HCT116 (cell line): ENCODE results near the gene ZC3H6. TPM values are rescaled to one million over a fixed set of nuclear protein-coding genes. Genes with fewer than 3 reads are reported as not detected.

ENCODE experiments used
- ATAC-seq: fragments of 200-7000 bp; cut with Tn5 transposase; 2 replicates; pipeline ENCODE4 v1.9.1; 2020; ENCODE audit warnings: mild to moderate bottlenecking, moderate library complexity
- BruUV-seq: library from RNA; stranded (reverse); fragments of 400-500 nt; replicated peaks from 2 replicates; lab custom pipeline; 2021; lab: Mats Ljungman, UMichigan
- CTCF ChIA-PET: fragments of 300-600 bp; sonication (Branson Sonifier 250); formaldehyde crosslinking; loops from one replicate; lab custom pipeline; 2021; ENCODE audit warnings: antibody characterized with exemption; lab: Charles Lee
- POLR2A ChIA-PET: fragments of 300-600, 350-600 bp; sonication (Branson Sonifier 250); formaldehyde crosslinking; loops from one replicate; lab custom pipeline; 2021; ENCODE audit warnings: antibody characterized with exemption; lab: Charles Lee
- RAD21 ChIA-PET, 2 experiments: fragments of 300-600 bp; sonication (Branson Sonifier 250); formaldehyde crosslinking; loops; one replicate each; lab custom pipeline; 2023; ENCODE audit warnings: low total read pairs in 2 of 2; ENCODE audit not compliant: uncharacterized antibody in 2 of 2, unreplicated experiment in 2 of 2, low non-redundant PET in 1 of 2; lab: Charles Lee
- DNase-seq: peaks from one replicate; pipeline ENCODE4 v3.0.0-alpha.2; 2010; ENCODE audit warnings: low read depth, low spot score
- H2AFZ ChIP-seq: fragments of 200-600 bp; shearing (Covaris generic), sonication (generic); 2 replicates; pipeline ENCODE4 v1.6.1; 2017; ENCODE audit warnings: low read depth, mixed run types, mixed read lengths, antibody characterized with exemption, low read length; ENCODE audit not compliant: poor library complexity, severe bottlenecking
- H3K27ac ChIP-seq: 2 replicates; pipeline ENCODE4 v1.5.1; 2012; ENCODE audit warnings: low read depth, low read length
- H3K27me3 ChIP-seq: fragments of 200-600 bp; sonication (generic); 2 replicates; pipeline ENCODE4 v1.6.1; 2016; ENCODE audit warnings: mixed run types, low read length, mixed read lengths; ENCODE audit not compliant: insufficient read depth
- H3K36me3 ChIP-seq, 2 experiments: fragments of 200-500 bp in 1 of 2; fragments of 200-600 bp in 1 of 2; sonication (Bioruptor generic) in 1 of 2; sonication (generic) in 1 of 2; 2 replicates each; pipeline versions ENCODE4 v1.5.1 to v1.6.1; 2014 to 2016; ENCODE audit warnings: low read length in 2 of 2, inconsistent platforms in 1 of 2, mixed read lengths in 1 of 2, mixed run types in 1 of 2; ENCODE audit not compliant: insufficient read depth in 2 of 2, control insufficient read depth in 1 of 2
- H3K4me1 ChIP-seq, 2 experiments: fragments of 200-600 bp in 1 of 2; sonication (generic) in 1 of 2; 2 replicates each; pipeline versions ENCODE4 v1.5.1 to v1.6.1; 2012 to 2017; ENCODE audit warnings: low read length in 2 of 2, inconsistent platforms in 1 of 2, mild to moderate bottlenecking in 1 of 2, mixed read lengths in 1 of 2, mixed run types in 1 of 2, moderate library complexity in 1 of 2; ENCODE audit not compliant: insufficient read depth in 2 of 2, control insufficient read depth in 1 of 2
- H3K4me2 ChIP-seq: fragments of 200-600 bp; sonication (generic); 2 replicates; pipeline ENCODE4 v1.6.1; 2017; ENCODE audit warnings: mixed run types, low read length, mixed read lengths
- H3K4me3 ChIP-seq, 2 experiments: fragments of 200-600 bp in 1 of 2; sonication (generic) in 1 of 2; replicated peaks in 1 of 2; 2 replicates each; pipeline ENCODE4 v1.5.1; 2011 to 2016; ENCODE audit warnings: low read length in 2 of 2, control low read depth in 1 of 2, low read depth in 1 of 2, mild to moderate bottlenecking in 1 of 2, mixed read lengths in 1 of 2, mixed run types in 1 of 2
- H3K79me2 ChIP-seq: fragments of 200-600 bp; sonication (generic); 2 replicates; pipeline ENCODE4 v1.6.1; 2017; ENCODE audit warnings: mild to moderate bottlenecking, mixed run types, low read length, moderate library complexity, mixed read lengths; ENCODE audit not compliant: insufficient read depth
- H3K9ac ChIP-seq: fragments of 200-600 bp; sonication (generic); 2 replicates; pipeline ENCODE4 v1.6.1; 2016; ENCODE audit warnings: low read length, mixed read lengths
- H3K9me2 ChIP-seq: fragments of 200-600 bp; sonication (generic), shearing (Covaris generic); 2 replicates; pipeline ENCODE4 v1.6.1; 2017; ENCODE audit warnings: mixed run types, mild to moderate bottlenecking, moderate library complexity; ENCODE audit not compliant: insufficient read depth
- H3K9me3 ChIP-seq, 2 experiments: fragments of 200-500 bp in 1 of 2; fragments of 200-600 bp in 1 of 2; sonication (Bioruptor generic) in 1 of 2; sonication (generic) in 1 of 2; 2 replicates each; pipeline ENCODE4 v1.6.1; 2014 to 2017; ENCODE audit warnings: low read length in 2 of 2, mixed read lengths in 2 of 2, inconsistent platforms in 1 of 2, low read depth in 1 of 2, mild to moderate bottlenecking in 1 of 2, mixed run types in 1 of 2, moderate library complexity in 1 of 2; ENCODE audit not compliant: control insufficient read depth in 1 of 2, insufficient read depth in 1 of 2
- H4K20me1 ChIP-seq: fragments of 200-600 bp; sonication (generic), shearing (Covaris generic); 2 replicates; pipeline ENCODE4 v1.6.1; 2017; ENCODE audit warnings: mixed run types, mild to moderate bottlenecking, moderate library complexity; ENCODE audit not compliant: insufficient read depth
- CTCF ChIP-seq, 3 experiments: fragments of 200-600 bp in 1 of 3; sonication (generic) in 1 of 3; IDR thresholded peaks in 2 of 3; conservative IDR thresholded peaks in 1 of 3; 2 replicates each; pipeline ENCODE4 v1.5.1; 2012 to 2017; ENCODE audit warnings: low read depth in 2 of 3, low read length in 2 of 3, antibody characterized with exemption in 1 of 3, borderline replicate concordance in 1 of 3, control low read depth in 1 of 3, mild to moderate bottlenecking in 1 of 3, mixed read lengths in 1 of 3, mixed run types in 1 of 3, moderate library complexity in 1 of 3; ENCODE audit not compliant: insufficient read depth in 1 of 3
- EGR1 ChIP-seq: IDR thresholded peaks from 2 replicates; pipeline ENCODE4 v1.6.1; 2012; ENCODE audit warnings: low read depth
- ELF1 ChIP-seq: IDR thresholded peaks from 2 replicates; pipeline ENCODE4 v1.6.1; 2012; ENCODE audit warnings: low read depth, borderline replicate concordance
- POLR2A ChIP-seq: IDR thresholded peaks from 2 replicates; pipeline ENCODE4 v1.7.0; 2011; ENCODE audit warnings: borderline replicate concordance; ENCODE audit not compliant: insufficient read depth, insufficient read length; ENCODE audit errors: extremely low read depth
- RAD21 ChIP-seq: IDR thresholded peaks from 2 replicates; pipeline ENCODE4 v1.6.1; 2012; ENCODE audit warnings: low read depth, mild to moderate bottlenecking
- SP1 ChIP-seq: IDR thresholded peaks from 2 replicates; pipeline ENCODE4 v1.6.1; 2012; ENCODE audit warnings: low read depth
- TCF7L2 ChIP-seq: IDR thresholded peaks from 2 replicates; pipeline ENCODE4 v1.7.0; 2011; ENCODE audit warnings: borderline replicate concordance, inconsistent platforms; ENCODE audit not compliant: insufficient read depth, insufficient read length; ENCODE audit errors: extremely low read depth
- YY1 ChIP-seq: IDR thresholded peaks from 2 replicates; pipeline ENCODE4 v1.6.1; 2011; ENCODE audit warnings: low read length, low read depth, moderate library complexity, mild to moderate bottlenecking; ENCODE audit not compliant: insufficient replicate concordance; ENCODE audit errors: extremely low read depth
- intact Hi-C: fragments of 100-400 bp; cut with micrococcal nuclease; formaldehyde crosslinking; loops from 2 replicates; pipeline ENCODE4 v1.10.0; 2022
- total RNA-seq: library from RNA; stranded (reverse); gene quantifications from one replicate; pipeline ENCODE4 v1.2.1, GENCODE V29; 2021; ENCODE audit not compliant: unreplicated experiment

ZC3H6 gene
- total RNA-seq, 1 experiment from 2014 or later: 7.0 TPM

DNA sequence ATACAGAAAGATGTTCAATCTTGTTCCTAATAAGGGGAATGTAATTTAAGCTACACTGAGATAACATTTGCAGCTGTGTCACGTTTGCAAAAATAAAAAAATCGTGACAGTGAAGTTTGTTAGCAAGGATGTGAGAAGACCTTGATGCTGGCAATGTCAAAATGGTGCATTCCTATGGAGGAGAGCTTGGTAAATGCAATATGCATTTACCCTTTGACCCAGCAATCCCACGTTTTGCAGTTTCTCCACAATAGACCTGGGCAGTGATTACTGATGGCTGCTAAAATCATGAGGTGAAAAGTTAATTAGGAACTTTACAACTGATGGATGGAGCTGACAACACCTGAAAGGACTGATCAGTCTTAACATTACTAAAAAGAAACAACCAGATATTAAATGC, 43.1 kb downstream of the ZC3H6 start:
- no peak overlapping the region for H3K4me3 ChIP-seq
- POLR2A ChIA-PET: no interaction called here
- RAD21 ChIA-PET: no interaction called here
- no peaks in the 10 kb centered on the region for H3K79me2 ChIP-seq
- BruUV-seq: no TSS peak
- H4K20me1 ChIP-seq: no peaks in the 10 kb centered on the region
- no peak overlapping the region for H3K4me2 ChIP-seq
- no peaks in the 10 kb centered on the region for H3K27me3 ChIP-seq
- CTCF ChIA-PET: no interaction called here
- intact Hi-C loops: no loop called here
- no peaks in the 10 kb centered on the region for H3K36me3 ChIP-seq
- DNase-seq (no peak), ATAC-seq (no peak)
- H3K4me1 ChIP-seq: no peaks in the 10 kb centered on the region
- no peaks in the 10 kb centered on the region for H3K9me3 ChIP-seq
- no peak overlapping the region for H3K27ac ChIP-seq
- H2AFZ ChIP-seq: no peak overlapping the region
- TF ChIP-seq SP1 (no peak), RAD21 (no peak), EGR1 (no peak), YY1 (no peak), ELF1 (no peak), TCF7L2 (no peak), POLR2A (no peak), CTCF (IDR thresholded peaks at IDR 0.05 in 2 of 3, conservative IDR thresholded peaks at IDR 0.05 in 1 of 3; ENCODE audit: borderline replicate concordance in 1 of 3, insufficient read depth in 1 of 3, low read depth in 2 of 3, low read length in 2 of 3) (no peak)
- H3K9me2 ChIP-seq: no peaks in the 10 kb centered on the region
- no peak overlapping the region for H3K9ac ChIP-seq
